Activated CD8-positive, alpha-beta memory T cell treated with anti-CD3 and anti-CD28 coated beads for 48 hours (primary cell): ENCODE results near the gene AHSA1.

Experiments
- DNase-seq, 3 experiments: peaks; one replicate each; pipeline ENCODE4 v3.0.0-alpha.2; 2020; ENCODE audit warnings: low read depth in 2 of 3, low spot score in 2 of 3

The AHSA1 gene

GRCh38 chr14:77507762-77508161, 49.9 kb downstream of the AHSA1 start:
- no peak for DNase-seq

- no peak for DNase-seq
Observed at GRCh38 chr14:77508249-77508648, 50.4 kb downstream of the AHSA1 start.

GRCh38 chr14:77508876-77509275, 51.0 kb downstream of the AHSA1 start:
- no peak for DNase-seq

GRCh38 chr14:77509366-77509765, 51.5 kb downstream of the AHSA1 start:
- DNase-seq: no peak

- DNase-seq: no peak
Observed at GRCh38 chr14:77511486-77512162, 53.7 kb downstream of the AHSA1 start.

- DNase-seq: no peak
Observed at GRCh38 chr14:77516126-77516525, 58.2 kb downstream of the AHSA1 start.
